Activated T-cell treated with anti-CD3 and anti-CD28 coated beads, Interleukin-2, amount 50 U/mL, for 72 hours (primary cell): Measurements from ENCODE around the gene FOXC2. TPM values are rescaled to one million over a fixed set of nuclear protein-coding genes. Genes with fewer than 3 reads are reported as not detected.

ENCODE experiments used
- ATAC-seq, 2 donors: fragments of 150-1000 bp; cut with Tn5 transposase; replicated peaks in 1 of 2; 2 replicates each; pipeline ENCODE4 v1.10.0; 2021; ENCODE audit warnings: moderate library complexity in 2 of 2, mild to moderate bottlenecking in 1 of 2
- DNase-seq, 2 donors: peaks; one replicate each; pipeline ENCODE4 v3.0.0; 2021 to 2022; ENCODE audit warnings: mixed read lengths in 1 of 2
- H3K27ac Mint-ChIP-seq: one replicate; pipeline ENCODE4 v1.8.0; 2022; ENCODE audit warnings: mild to moderate bottlenecking, moderate library complexity, mixed read lengths
- H3K27me3 Mint-ChIP-seq: one replicate; pipeline ENCODE4 v1.8.0; 2022; ENCODE audit warnings: low read depth, mixed read lengths
- H3K36me3 Mint-ChIP-seq, 2 donors: one replicate each; pipeline ENCODE4 v1.8.0; 2022; ENCODE audit warnings: mixed read lengths in 2 of 2, mild to moderate bottlenecking in 1 of 2; ENCODE audit not compliant: insufficient read depth in 2 of 2
- H3K4me1 Mint-ChIP-seq: one replicate; pipeline ENCODE4 v1.8.0; 2022; ENCODE audit warnings: low read depth, mixed read lengths
- H3K4me3 Mint-ChIP-seq, 2 donors: one replicate each; pipeline ENCODE4 v1.8.0; 2022; ENCODE audit warnings: mild to moderate bottlenecking in 2 of 2, mixed read lengths in 2 of 2, moderate library complexity in 2 of 2
- H3K9me3 Mint-ChIP-seq, 2 donors: one replicate each; pipeline ENCODE4 v1.8.0; 2022; ENCODE audit warnings: mixed read lengths in 2 of 2
- total RNA-seq, 2 donors: library from RNA; stranded (reverse); gene quantifications; one replicate each; pipeline ENCODE4 v1.2.3, GENCODE V29; 2022

Gene FOXC2
- total RNA-seq, 2 donors from 2014 or later = not detected

- Mint-ChIP-seq H3K9me3 (no peaks in the 10 kb centered on the region), H3K4me1 (no peaks in the 10 kb centered on the region), H3K27me3 (no peaks in the 10 kb centered on the region), H3K4me3 (no peak overlapping the region), H3K36me3 (peaks cover 0 to 6% of the 10 kb centered on the region in 2 donors), H3K27ac (no peak overlapping the region)
- no peak for DNase-seq
- ATAC-seq = no peak
Measured at GRCh38 chr16:86528061-86528929, 38.3 kb upstream of the FOXC2 start.

DNA sequence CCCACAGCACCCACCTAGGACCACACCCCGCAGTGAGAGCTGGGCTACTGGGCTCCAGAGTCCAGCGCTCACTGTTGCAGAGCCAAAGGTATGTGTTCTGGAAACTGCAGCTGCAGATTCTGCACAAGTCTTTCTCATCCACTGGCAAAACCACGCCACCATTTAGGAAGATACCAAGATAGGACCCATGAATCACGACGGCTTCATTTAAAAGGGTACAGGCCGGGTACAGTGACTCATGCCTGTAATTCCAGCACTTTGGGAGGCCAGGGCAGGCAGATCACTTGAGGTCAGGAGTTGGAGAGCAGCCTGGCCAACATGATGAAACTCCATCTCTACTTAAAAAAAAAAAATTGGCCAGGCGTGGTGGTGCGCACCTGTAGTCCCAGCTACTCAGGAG, 37.5 kb upstream of the FOXC2 start:
- H3K4me1 Mint-ChIP-seq = no peaks in the 10 kb centered on the region
- H3K36me3 Mint-ChIP-seq = peaks cover 0 to 6% of the 10 kb centered on the region in 2 donors
- no peak for ATAC-seq
- H3K27ac Mint-ChIP-seq = no peak overlapping the region
- H3K4me3 Mint-ChIP-seq = no peak overlapping the region
- DNase-seq = no peak
- H3K27me3 Mint-ChIP-seq = no peaks in the 10 kb centered on the region
- H3K9me3 Mint-ChIP-seq = no peaks in the 10 kb centered on the region

GRCh38 chr16:86530251-86531190, 36.1 kb upstream of the FOXC2 start:
- Mint-ChIP-seq H3K27ac (no peak overlapping the region), H3K9me3 (no peaks in the 10 kb centered on the region)

DNA sequence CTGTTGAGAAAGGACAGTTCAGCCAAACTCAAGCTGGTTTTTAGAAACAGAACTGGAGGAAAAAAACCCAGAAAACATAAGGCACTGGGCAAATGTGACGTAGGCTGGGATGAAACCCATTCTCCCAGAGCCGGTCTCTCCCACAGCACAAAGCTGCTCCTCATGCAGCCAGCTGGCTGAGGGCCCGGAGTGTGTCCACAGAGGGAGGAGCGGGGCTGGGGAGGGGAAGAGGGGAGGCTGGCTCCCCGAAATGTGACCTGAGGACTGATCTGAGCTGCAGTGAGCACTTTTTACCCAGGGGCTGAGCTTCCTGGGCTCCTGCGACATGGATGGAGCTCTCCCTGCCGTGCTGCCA, 35.5 kb upstream of the FOXC2 start:
- ATAC-seq (no peak), DNase-seq (no peak)
- no peaks in the 10 kb centered on the region for H3K27me3 Mint-ChIP-seq
- H3K36me3 Mint-ChIP-seq = peaks cover 0 to 6% of the 10 kb centered on the region in 2 donors
- H3K4me3 Mint-ChIP-seq = no peak overlapping the region
- H3K9me3 Mint-ChIP-seq = no peaks in the 10 kb centered on the region
- H3K4me1 Mint-ChIP-seq = no peaks in the 10 kb centered on the region
- H3K27ac Mint-ChIP-seq = no peak overlapping the region

More at GRCh38 chr16:86530251-86531190, 36.1 kb upstream of the FOXC2 start:
- no peak for DNase-seq
- H3K4me3 Mint-ChIP-seq = no peak overlapping the region
- H3K36me3 Mint-ChIP-seq = peaks cover 0 to 6% of the 10 kb centered on the region in 2 donors
- no peaks in the 10 kb centered on the region for H3K27me3 Mint-ChIP-seq
- ATAC-seq = no peak
- no peaks in the 10 kb centered on the region for H3K4me1 Mint-ChIP-seq

- no peak for DNase-seq
- H3K4me3 Mint-ChIP-seq = no peak overlapping the region
- H3K36me3 Mint-ChIP-seq = peaks cover 0 to 6% of the 10 kb centered on the region in 2 donors
Measured at GRCh38 chr16:86531641-86532525, 34.7 kb upstream of the FOXC2 start.

GRCh38 chr16:86532526-86532815, 34.2 kb upstream of the FOXC2 start:
- Mint-ChIP-seq H3K4me3 (no peak overlapping the region), H3K9me3 (no peaks in the 10 kb centered on the region), H3K27ac (no peak overlapping the region), H3K4me1 (no peaks in the 10 kb centered on the region), H3K36me3 (peaks cover 0 to 6% of the 10 kb centered on the region in 2 donors), H3K27me3 (no peaks in the 10 kb centered on the region)
- no peak for ATAC-seq
- no peak for DNase-seq

More at GRCh38 chr16:86531641-86532525, 34.7 kb upstream of the FOXC2 start:
- H3K9me3 Mint-ChIP-seq = no peaks in the 10 kb centered on the region
- no peaks in the 10 kb centered on the region for H3K4me1 Mint-ChIP-seq
- ATAC-seq = no peak
- no peak overlapping the region for H3K27ac Mint-ChIP-seq
- no peaks in the 10 kb centered on the region for H3K27me3 Mint-ChIP-seq

- Mint-ChIP-seq H3K36me3 (peaks cover 0 to 4% of the 10 kb centered on the region in 2 donors), H3K4me1 (no peaks in the 10 kb centered on the region), H3K9me3 (no peaks in the 10 kb centered on the region)
Measured at GRCh38 chr16:86533076-86533475, 33.6 kb upstream of the FOXC2 start.

DNA sequence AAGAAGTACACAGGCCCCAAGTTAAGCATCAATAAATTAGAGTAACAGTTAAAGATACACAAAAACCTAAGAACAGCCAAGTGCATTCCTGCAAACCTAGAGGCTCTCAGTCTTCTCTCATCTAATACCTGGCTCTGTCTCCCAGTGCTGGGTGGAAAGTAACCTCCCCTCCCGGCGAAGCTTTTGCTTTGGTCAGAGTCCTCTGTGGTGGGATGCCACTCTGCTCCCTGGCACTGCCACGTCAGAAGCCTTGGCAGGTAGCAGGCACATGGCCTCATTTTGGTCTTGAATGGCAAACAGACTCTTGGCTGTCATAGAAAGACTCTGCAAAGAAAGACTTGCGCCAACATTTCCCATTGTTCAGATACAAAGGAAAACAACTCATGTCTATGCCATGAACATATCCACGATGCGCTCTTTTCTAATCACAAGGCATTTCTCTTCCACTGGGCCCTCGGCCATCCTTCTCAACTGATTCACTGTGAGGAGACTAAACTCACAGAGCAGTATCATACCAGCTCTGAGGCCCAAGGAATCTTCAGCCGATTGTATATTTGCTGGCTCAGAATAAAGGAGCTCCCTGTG, 32.8 kb upstream of the FOXC2 start:
- DNase-seq (no peak), ATAC-seq (no peak)
- H3K27ac Mint-ChIP-seq = no peak overlapping the region
- no peak overlapping the region for H3K4me3 Mint-ChIP-seq
- no peaks in the 10 kb centered on the region for H3K4me1 Mint-ChIP-seq
- H3K27me3 Mint-ChIP-seq = no peaks in the 10 kb centered on the region
- H3K36me3 Mint-ChIP-seq = peaks cover 0 to 3% of the 10 kb centered on the region in 2 donors
- H3K9me3 Mint-ChIP-seq = no peaks in the 10 kb centered on the region

More at GRCh38 chr16:86533076-86533475, 33.6 kb upstream of the FOXC2 start:
- Mint-ChIP-seq H3K27ac (no peak overlapping the region), H3K27me3 (no peaks in the 10 kb centered on the region), H3K4me3 (no peak overlapping the region)
- DNase-seq (no peak), ATAC-seq (no peak)

- H3K4me3 Mint-ChIP-seq = no peak overlapping the region
- no peaks in the 10 kb centered on the region for H3K4me1 Mint-ChIP-seq
- H3K27me3 Mint-ChIP-seq = no peaks in the 10 kb centered on the region
- DNase-seq (no peak), ATAC-seq (no peak)
- peaks cover 0 to 6% of the 10 kb centered on the region in 2 donors for H3K36me3 Mint-ChIP-seq
- H3K27ac Mint-ChIP-seq = no peak overlapping the region
- H3K9me3 Mint-ChIP-seq = no peaks in the 10 kb centered on the region
Measured at GRCh38 chr16:86534779-86535615, 31.6 kb upstream of the FOXC2 start.

GRCh38 chr16:86536621-86537020, 30.0 kb upstream of the FOXC2 start:
- Mint-ChIP-seq H3K27me3 (no peaks in the 10 kb centered on the region), H3K27ac (no peak overlapping the region), H3K4me1 (no peaks in the 10 kb centered on the region), H3K4me3 (no peak overlapping the region), H3K9me3 (no peaks in the 10 kb centered on the region), H3K36me3 (peaks cover 0 to 6% of the 10 kb centered on the region in 2 donors)
- ATAC-seq = no peak
- DNase-seq = no peak

DNA sequence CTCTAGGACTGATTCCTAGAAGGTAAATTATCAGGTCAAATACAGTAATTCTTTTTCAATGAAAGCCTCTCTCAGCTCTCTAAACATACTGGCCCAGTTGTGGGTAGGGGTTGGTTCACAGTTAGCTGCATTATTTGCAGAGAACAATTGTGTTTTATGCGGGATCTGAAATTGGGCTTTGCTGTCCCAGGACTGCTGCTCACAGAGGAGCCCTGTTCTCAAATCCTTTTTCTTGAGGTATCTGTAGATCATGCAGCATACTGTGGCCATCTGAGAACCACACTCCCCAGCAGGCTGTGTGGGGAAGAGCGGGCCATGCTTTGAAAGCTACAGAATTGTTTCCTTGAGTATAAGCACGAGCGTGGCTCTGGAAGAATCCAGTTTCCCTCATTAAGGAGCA, 29.1 kb upstream of the FOXC2 start:
- Mint-ChIP-seq H3K36me3 (peaks cover 0 to 6% of the 10 kb centered on the region in 2 donors), H3K27ac (no peak overlapping the region)
- DNase-seq = no peak

More for the DNA sequence above, 29.1 kb upstream of the FOXC2 start:
- no peaks in the 10 kb centered on the region for H3K4me1 Mint-ChIP-seq
- H3K9me3 Mint-ChIP-seq = no peaks in the 10 kb centered on the region
- H3K27me3 Mint-ChIP-seq = no peaks in the 10 kb centered on the region
- no peak overlapping the region for H3K4me3 Mint-ChIP-seq
- ATAC-seq = no peak
